ENCODE results near the gene EFNA5. TPM values are rescaled to one million over a fixed set of nuclear protein-coding genes. Genes with fewer than 3 reads are reported as not detected.
"Not testable (repeated sequence)": the region's sequence is repeated elsewhere in the genome, so short reads cannot be mapped to it uniquely, and the experiment has no call there.

EFNA5 gene
- total RNA-seq, 3 donors from 2014 or later (not counting 1 experiment from before 2014, with no cell fraction given), result 2.2 to 8.1 (median 4.3) TPM

DNA sequence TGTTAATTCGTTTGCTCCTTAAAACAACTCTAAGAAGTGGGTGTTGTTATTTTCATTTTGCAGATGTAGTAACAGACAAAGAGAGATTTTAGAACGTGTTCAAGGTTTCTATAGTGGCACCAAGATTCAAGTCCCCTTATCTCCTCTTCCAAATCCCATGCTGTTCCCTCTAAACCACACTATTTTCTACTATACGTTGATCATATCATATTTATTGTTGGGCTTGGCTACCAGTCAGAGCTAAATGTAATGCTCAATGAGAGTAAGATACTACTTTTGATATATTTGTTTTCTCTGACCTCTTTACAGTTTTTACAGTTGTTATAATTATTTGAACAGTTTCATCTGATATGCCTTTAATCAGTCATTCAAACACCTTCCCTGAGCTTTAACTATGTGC is 212.9 kb downstream of the EFNA5 start:
- Histone ChIP-seq H3K27ac (ENCODE audit: low read length) (no peak overlapping the region), H3K4me1 (ENCODE audit: control insufficient read depth, insufficient read depth, low read length) (peaks cover 4% of the 10 kb centered on the region), H3K27me3 (ENCODE audit: control insufficient read depth, insufficient read depth, low read length) (no peaks in the 10 kb centered on the region), H3K36me3 (ENCODE audit: control insufficient read depth, insufficient read depth, low read length) (no peaks in the 10 kb centered on the region), H3K4me3 (ENCODE audit: low read length) (no peak overlapping the region), H3K9me3 (ENCODE audit: control insufficient read depth, insufficient read depth, low read length) (no peaks in the 10 kb centered on the region)
- DNase-seq (no peak), ATAC-seq (no peak)
- Mint-ChIP-seq H3K36me3 (no peaks in the 10 kb centered on the region), H3K4me1 (peaks cover 25 to 40% of the 10 kb centered on the region in 2 donors), H3K9me3 (no peaks in the 10 kb centered on the region), H3K4me3 (no peak overlapping the region), H3K27ac (no peak overlapping the region), H3K27me3 (ENCODE audit: low read depth in 2 of 2) (no peaks in the 10 kb centered on the region)
- 67% methylated on average over 1 of the region's 3 CpGs for WGBS (ENCODE audit: insufficient coverage)
- TF ChIP-seq, protein P1, sequence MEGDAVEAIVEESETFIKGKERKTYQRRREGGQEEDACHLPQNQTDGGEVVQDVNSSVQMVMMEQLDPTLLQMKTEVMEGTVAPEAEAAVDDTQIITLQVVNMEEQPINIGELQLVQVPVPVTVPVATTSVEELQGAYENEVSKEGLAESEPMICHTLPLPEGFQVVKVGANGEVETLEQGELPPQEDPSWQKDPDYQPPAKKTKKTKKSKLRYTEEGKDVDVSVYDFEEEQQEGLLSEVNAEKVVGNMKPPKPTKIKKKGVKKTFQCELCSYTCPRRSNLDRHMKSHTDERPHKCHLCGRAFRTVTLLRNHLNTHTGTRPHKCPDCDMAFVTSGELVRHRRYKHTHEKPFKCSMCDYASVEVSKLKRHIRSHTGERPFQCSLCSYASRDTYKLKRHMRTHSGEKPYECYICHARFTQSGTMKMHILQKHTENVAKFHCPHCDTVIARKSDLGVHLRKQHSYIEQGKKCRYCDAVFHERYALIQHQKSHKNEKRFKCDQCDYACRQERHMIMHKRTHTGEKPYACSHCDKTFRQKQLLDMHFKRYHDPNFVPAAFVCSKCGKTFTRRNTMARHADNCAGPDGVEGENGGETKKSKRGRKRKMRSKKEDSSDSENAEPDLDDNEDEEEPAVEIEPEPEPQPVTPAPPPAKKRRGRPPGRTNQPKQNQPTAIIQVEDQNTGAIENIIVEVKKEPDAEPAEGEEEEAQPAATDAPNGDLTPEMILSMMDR (IDR thresholded peaks at IDR 0.05), result no peak
- intact Hi-C loops (cut with micrococcal nuclease), result no loop called here

DNA sequence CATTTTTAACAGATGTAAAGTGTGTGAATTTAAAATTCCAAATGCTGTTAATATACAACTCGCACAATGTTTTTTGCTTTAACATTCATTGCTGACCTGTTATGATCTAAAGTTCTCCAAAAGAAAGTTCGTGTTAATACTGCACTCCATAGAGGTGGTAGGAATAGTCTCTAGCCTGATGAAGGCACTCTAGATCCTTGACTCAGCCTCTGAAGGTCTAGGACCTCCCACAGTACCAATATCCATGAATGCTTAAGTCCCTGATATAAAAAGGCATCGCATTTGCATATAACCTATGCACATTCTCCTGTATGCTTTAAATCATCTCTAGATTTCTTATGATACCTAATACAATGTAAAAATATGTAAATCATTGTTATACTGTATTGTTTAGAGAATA is 213.6 kb downstream of the EFNA5 start:
- no peak overlapping the region for H3K4me3 Mint-ChIP-seq
- H3K4me1 Mint-ChIP-seq, result peaks cover 25 to 32% of the 10 kb centered on the region in 2 donors
- intact Hi-C loops (cut with micrococcal nuclease), result no loop called here
- H3K27ac Mint-ChIP-seq, result no peak overlapping the region
- Histone ChIP-seq H3K27me3 (ENCODE audit: control insufficient read depth, insufficient read depth, low read length) (no peaks in the 10 kb centered on the region), H3K4me1 (ENCODE audit: control insufficient read depth, insufficient read depth, low read length) (peaks cover 4% of the 10 kb centered on the region), H3K4me3 (ENCODE audit: low read length) (no peak overlapping the region), H3K27ac (ENCODE audit: low read length) (no peak overlapping the region), H3K9me3 (ENCODE audit: control insufficient read depth, insufficient read depth, low read length) (no peaks in the 10 kb centered on the region), H3K36me3 (ENCODE audit: control insufficient read depth, insufficient read depth, low read length) (no peaks in the 10 kb centered on the region)
- 100% methylated on average over 1 of the region's 3 CpGs for WGBS (ENCODE audit: insufficient coverage)
- DNase-seq, result no peak
- no peaks in the 10 kb centered on the region for H3K27me3 Mint-ChIP-seq (ENCODE audit: low read depth in 2 of 2)
- no peaks in the 10 kb centered on the region for H3K9me3 Mint-ChIP-seq
- no peak for ATAC-seq
- H3K36me3 Mint-ChIP-seq, result no peaks in the 10 kb centered on the region
- TF ChIP-seq, protein P1 (IDR thresholded peaks at IDR 0.05), result no peak

DNA sequence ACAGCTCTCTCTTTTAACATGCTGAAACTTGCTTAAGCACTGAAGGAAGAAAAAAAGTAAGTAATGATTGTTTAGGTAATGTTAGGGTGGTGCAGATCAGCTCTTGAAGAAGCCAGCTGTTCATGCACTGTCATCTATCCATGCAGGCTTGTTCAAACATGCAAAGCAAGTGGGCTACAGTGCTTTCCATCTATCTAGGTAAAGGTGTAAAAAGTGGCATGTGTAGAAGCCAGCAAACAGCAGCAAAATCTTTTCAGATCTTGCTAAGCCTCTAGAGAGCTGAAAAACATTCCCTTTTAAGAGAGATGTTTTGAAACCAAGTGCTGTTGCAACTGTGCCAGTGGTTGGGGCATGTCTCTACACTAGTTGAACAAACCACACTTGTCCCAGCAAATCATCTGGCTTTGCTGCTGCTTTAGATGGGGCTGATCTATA is 214.4 kb downstream of the EFNA5 start:
- H3K27me3 Mint-ChIP-seq (ENCODE audit: low read depth in 2 of 2), result no peaks in the 10 kb centered on the region
- no peak overlapping the region for H3K27ac ChIP-seq (ENCODE audit: low read length)
- H3K36me3 Mint-ChIP-seq, result no peaks in the 10 kb centered on the region
- no peak for DNase-seq
- H3K4me1 ChIP-seq (ENCODE audit: control insufficient read depth, insufficient read depth, low read length), result peaks cover 4% of the 10 kb centered on the region
- H3K9me3 Mint-ChIP-seq, result no peaks in the 10 kb centered on the region
- H3K36me3 ChIP-seq (ENCODE audit: control insufficient read depth, insufficient read depth, low read length), result no peaks in the 10 kb centered on the region
- H3K4me1 Mint-ChIP-seq, result peaks cover 25 to 28% of the 10 kb centered on the region in 2 donors
- no peak overlapping the region for H3K4me3 Mint-ChIP-seq
- H3K4me3 ChIP-seq (ENCODE audit: low read length), result no peak overlapping the region
- H3K9me3 ChIP-seq (ENCODE audit: control insufficient read depth, insufficient read depth, low read length), result no peaks in the 10 kb centered on the region
- no peak overlapping the region for H3K27ac Mint-ChIP-seq
- intact Hi-C loops (cut with micrococcal nuclease), result no loop called here
- H3K27me3 ChIP-seq (ENCODE audit: control insufficient read depth, insufficient read depth, low read length), result no peaks in the 10 kb centered on the region
- no peak for ATAC-seq
- TF ChIP-seq, protein P1 (IDR thresholded peaks at IDR 0.05), result no peak

DNA sequence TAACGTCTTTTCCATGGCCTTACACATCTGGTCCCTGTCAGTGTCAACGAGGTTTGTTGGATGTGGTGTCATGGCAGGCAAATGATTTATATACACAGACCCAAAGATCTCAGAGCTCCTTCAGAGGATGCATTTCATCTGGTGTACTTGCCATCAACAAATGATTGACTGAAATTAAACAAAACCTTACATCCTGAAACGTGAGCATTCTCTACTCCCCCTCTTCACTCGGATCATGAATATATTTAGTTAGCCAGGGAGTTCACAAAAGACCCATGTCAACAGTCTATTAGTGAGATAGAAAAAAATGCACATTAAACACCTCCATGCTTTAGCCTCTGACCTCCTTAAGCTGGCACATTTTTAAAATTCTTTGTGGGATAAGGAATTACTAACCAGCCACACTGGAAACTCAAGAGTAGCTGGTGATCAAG is 215.6 kb downstream of the EFNA5 start:
- H3K9me3 ChIP-seq (ENCODE audit: control insufficient read depth, insufficient read depth, low read length), result no peaks in the 10 kb centered on the region
- ATAC-seq (no peak), DNase-seq (no peak)
- H3K36me3 ChIP-seq (ENCODE audit: control insufficient read depth, insufficient read depth, low read length), result no peaks in the 10 kb centered on the region
- Mint-ChIP-seq H3K27ac (no peak overlapping the region), H3K4me1 (peaks cover 21 to 22% of the 10 kb centered on the region in 2 donors), H3K27me3 (ENCODE audit: low read depth in 2 of 2) (no peaks in the 10 kb centered on the region), H3K9me3 (no peaks in the 10 kb centered on the region), H3K4me3 (no peak overlapping the region), H3K36me3 (no peaks in the 10 kb centered on the region)
- 84% methylated on average over 4 of the region's 4 CpGs for WGBS (ENCODE audit: insufficient coverage)
- no peak overlapping the region for H3K27ac ChIP-seq (ENCODE audit: low read length)
- H3K27me3 ChIP-seq (ENCODE audit: control insufficient read depth, insufficient read depth, low read length), result no peaks in the 10 kb centered on the region
- peaks cover 4% of the 10 kb centered on the region for H3K4me1 ChIP-seq (ENCODE audit: control insufficient read depth, insufficient read depth, low read length)
- no peak overlapping the region for H3K4me3 ChIP-seq (ENCODE audit: low read length)
- intact Hi-C loops (cut with micrococcal nuclease), result no loop called here
- TF ChIP-seq, protein P1 (IDR thresholded peaks at IDR 0.05), result no peak

DNA sequence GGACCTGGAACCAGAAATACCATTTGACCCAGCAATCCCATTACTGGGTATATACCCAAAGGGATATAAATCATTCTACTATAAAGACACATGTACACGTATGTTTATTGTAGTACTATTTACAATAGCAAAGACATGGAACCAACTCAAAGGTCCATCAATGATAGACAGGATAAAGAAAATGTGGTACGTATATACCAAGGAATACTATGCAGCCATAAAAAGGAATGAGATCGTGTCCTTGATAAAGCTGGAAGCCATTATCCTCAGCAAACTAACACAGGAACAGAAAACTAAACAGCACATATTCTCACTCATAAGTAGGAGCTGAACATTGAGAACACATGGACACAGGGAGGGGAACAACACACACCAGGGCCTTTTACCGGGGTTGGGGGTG is 218.9 kb downstream of the EFNA5 start:
- ATAC-seq; intact Hi-C loops (cut with micrococcal nuclease); H3K27ac ChIP-seq (ENCODE audit: low read length); H3K4me3 ChIP-seq (ENCODE audit: low read length); H3K27me3 Mint-ChIP-seq (ENCODE audit: low read depth in 2 of 2); H3K27ac Mint-ChIP-seq; H3K4me3 Mint-ChIP-seq; H3K9me3 Mint-ChIP-seq; H3K36me3 ChIP-seq (ENCODE audit: control insufficient read depth, insufficient read depth, low read length); H3K27me3 ChIP-seq (ENCODE audit: control insufficient read depth, insufficient read depth, low read length); H3K9me3 ChIP-seq (ENCODE audit: control insufficient read depth, insufficient read depth, low read length); H3K4me1 ChIP-seq (ENCODE audit: control insufficient read depth, insufficient read depth, low read length); H3K36me3 Mint-ChIP-seq; DNase-seq: not testable (repeated sequence)
- peaks cover 19 to 39% of the 10 kb centered on the region in 2 donors for H3K4me1 Mint-ChIP-seq
- 100% methylated on average over 3 of the region's 4 CpGs for WGBS (ENCODE audit: insufficient coverage)

All from natural killer cell (primary cell).